IMR-90 (cell line): ENCODE data around the gene PPDPF. TPM values are rescaled to one million over a fixed set of nuclear protein-coding genes. Genes with fewer than 3 reads are reported as not detected.

ENCODE experiments used
- ATAC-seq: fragments of 200-7000 bp; cut with Tn5 transposase; 2 replicates; pipeline ENCODE4 v1.9.1; 2020; ENCODE audit warnings: low read depth, mild to moderate bottlenecking, moderate library complexity
- BruUV-seq: library from RNA; stranded (reverse); fragments of 400-500 nt; replicated peaks from 2 replicates; lab custom pipeline; 2021; lab: Mats Ljungman, UMichigan
- CTCF ChIA-PET: fragments of 300-600 bp; formaldehyde crosslinking; extraction: SDS; loops from one replicate; lab custom pipeline; 2021; ENCODE audit warnings: antibody characterized with exemption; lab: Yijun Ruan, JAX
- POLR2A ChIA-PET: fragments of 300-600 bp; sonication (Branson Sonifier 250); formaldehyde crosslinking; loops from one replicate; lab custom pipeline; 2022; ENCODE audit warnings: antibody characterized with exemption; ENCODE audit not compliant: unreplicated experiment; lab: Charles Lee
- DNase-seq: peaks from one replicate; pipeline ENCODE4 v3.0.0; 2013
- H2AFZ ChIP-seq: replicated peaks from 2 replicates; pipeline ENCODE3; 2013; ENCODE audit warnings: low read length, mild to moderate bottlenecking; ENCODE audit not compliant: poor library complexity
- H2AK5ac ChIP-seq: 2 replicates; pipeline ENCODE4 v1.6.1; 2013; ENCODE audit warnings: low read depth, low read length, inconsistent platforms
- H2AK9ac ChIP-seq: replicated peaks from 2 replicates; pipeline ENCODE3; 2013; ENCODE audit warnings: mild to moderate bottlenecking, low read depth, low read length, moderate library complexity; ENCODE audit not compliant: poor library complexity
- H2BK120ac ChIP-seq: 2 replicates; pipeline ENCODE4 v1.6.1; 2013; ENCODE audit warnings: low read depth, low read length, inconsistent platforms
- H2BK15ac ChIP-seq: 3 replicates; pipeline ENCODE4 v1.6.1; 2013; ENCODE audit warnings: low read depth, low read length, inconsistent platforms
- H2BK20ac ChIP-seq: 2 replicates; pipeline ENCODE4 v1.6.1; 2013; ENCODE audit warnings: low read depth, mild to moderate bottlenecking, inconsistent platforms, low read length, moderate library complexity
- H2BK5ac ChIP-seq: 2 replicates; pipeline ENCODE4 v1.6.1; 2013; ENCODE audit warnings: mild to moderate bottlenecking, low read depth, low read length, inconsistent platforms; ENCODE audit not compliant: poor library complexity, severe bottlenecking
- H3K14ac ChIP-seq: replicated peaks from 2 replicates; pipeline ENCODE4 v1.6.1; 2013; ENCODE audit warnings: low read depth, low read length, inconsistent platforms
- H3K18ac ChIP-seq: 2 replicates; pipeline ENCODE4 v1.6.1; 2013; ENCODE audit warnings: low read depth, low read length, control low read depth
- H3K23ac ChIP-seq: 2 replicates; pipeline ENCODE4 v1.6.1; 2013; ENCODE audit warnings: low read depth, low read length, inconsistent platforms
- H3K27ac ChIP-seq: 2 replicates; pipeline ENCODE4 v1.5.1; 2013; ENCODE audit warnings: mild to moderate bottlenecking, control low read depth, low read length; ENCODE audit not compliant: insufficient read depth
- H3K27me3 ChIP-seq: 2 replicates; pipeline ENCODE4 v1.6.1; 2013; ENCODE audit warnings: low read length; ENCODE audit not compliant: control insufficient read depth, insufficient read depth
- H3K36me3 ChIP-seq: 2 replicates; pipeline ENCODE4 v1.6.1; 2013; ENCODE audit warnings: low read length, mixed read lengths; ENCODE audit not compliant: control insufficient read depth, insufficient read depth
- H3K4ac ChIP-seq: 2 replicates; pipeline ENCODE4 v1.6.1; 2013; ENCODE audit warnings: low read depth, low read length, inconsistent platforms
- H3K4me1 ChIP-seq: 2 replicates; pipeline ENCODE4 v1.6.1; 2013; ENCODE audit warnings: low read length, mixed read lengths; ENCODE audit not compliant: control insufficient read depth, insufficient read depth
- H3K4me2 ChIP-seq: 2 replicates; pipeline ENCODE4 v1.6.1; 2013; ENCODE audit warnings: low read depth, mild to moderate bottlenecking, control low read depth, low read length, moderate library complexity
- H3K4me3 ChIP-seq: 2 replicates; pipeline ENCODE4 v1.5.1; 2013; ENCODE audit warnings: low read depth, mild to moderate bottlenecking, control low read depth, low read length, moderate library complexity; ENCODE audit not compliant: insufficient read depth
- H3K56ac ChIP-seq: 2 replicates; pipeline ENCODE4 v1.6.1; 2013; ENCODE audit warnings: low read length, inconsistent platforms; ENCODE audit not compliant: insufficient read depth; ENCODE audit errors: extremely low read depth
- H3K79me1 ChIP-seq, 2 experiments: 2 replicates each; pipeline ENCODE4 v1.6.1; 2013; ENCODE audit warnings: low read length in 2 of 2, inconsistent platforms in 1 of 2, low read depth in 1 of 2
- H3K9ac ChIP-seq: 2 replicates; pipeline ENCODE4 v1.6.1; 2013; ENCODE audit warnings: low read depth, low read length, control low read depth
- H3K9me1 ChIP-seq: 2 replicates; pipeline ENCODE4 v1.6.1; 2013; ENCODE audit warnings: low read length, inconsistent platforms; ENCODE audit not compliant: insufficient read depth
- H3K9me3 ChIP-seq: 2 replicates; pipeline ENCODE4 v1.6.1; 2013; ENCODE audit warnings: low read length; ENCODE audit not compliant: control insufficient read depth, insufficient read depth
- H4K20me1 ChIP-seq: 2 replicates; pipeline ENCODE4 v1.6.1; 2013; ENCODE audit warnings: low read length, inconsistent platforms; ENCODE audit not compliant: insufficient read depth
- H4K5ac ChIP-seq: 2 replicates; pipeline ENCODE4 v1.6.1; 2013; ENCODE audit warnings: mild to moderate bottlenecking, low read depth, low read length, control low read depth
- H4K8ac ChIP-seq, 2 experiments: 2 replicates each; pipeline ENCODE4 v1.6.1; 2013; ENCODE audit warnings: low read depth in 2 of 2, low read length in 2 of 2, control low read depth in 1 of 2, inconsistent platforms in 1 of 2
- H4K91ac ChIP-seq: 2 replicates; pipeline ENCODE4 v1.6.1; 2013; ENCODE audit warnings: low read depth, low read length, inconsistent platforms; ENCODE audit not compliant: insufficient read depth
- FOS ChIP-seq: fragments of 150-350 bp; IDR thresholded peaks from 2 replicates; pipeline ENCODE4 v1.6.1; 2016; ENCODE audit warnings: low read depth, low read length
- MAFK ChIP-seq: IDR thresholded peaks from 2 replicates; pipeline ENCODE4 v1.6.1; 2012; ENCODE audit warnings: low read depth, low read length, improper control_type of control experiment
- MAZ ChIP-seq: IDR thresholded peaks from 2 replicates; pipeline ENCODE4 v1.6.1; 2012; ENCODE audit warnings: low read depth, mild to moderate bottlenecking, low read length, improper control_type of control experiment, moderate library complexity, borderline replicate concordance
- RFX5 ChIP-seq: IDR thresholded peaks from 2 replicates; pipeline ENCODE4 v1.8.0; 2012; ENCODE audit warnings: low read depth, mild to moderate bottlenecking, low read length, moderate library complexity
- USF2 ChIP-seq: fragments of 150-350 bp; IDR thresholded peaks from 2 replicates; pipeline ENCODE4 v1.6.1; 2017; ENCODE audit warnings: mild to moderate bottlenecking, antibody characterized with exemption, low read length, low read depth
- WGBS, 2 experiments: methylation state at CpG; one replicate each; pipeline versions ENCODE4 v1.1.5 to v1.1.7; 2013; ENCODE audit warnings: missing lambda C conversion rate in 2 of 2; ENCODE audit not compliant: insufficient read length in 1 of 2; ENCODE audit errors: extremely low coverage in 2 of 2; 5-methylcytosine and 5-hydroxymethylcytosine counted together
- dilution Hi-C: fragments of 300-500 bp; cut with HindIII; formaldehyde crosslinking; loops from one replicate; pipeline ENCODE4 v1.14.3; 2018; ENCODE audit warnings: low sequenced_read_pairs; ENCODE audit not compliant: unreplicated experiment
- in situ Hi-C: fragments of 300-500 bp; cut with MboI; formaldehyde crosslinking; loops from 3 replicates; pipeline ENCODE4 v1.14.3; 2019; ENCODE audit warnings: low sequenced_read_pairs, inconsistent platforms, mixed read lengths
- intact Hi-C: fragments of 100-400 bp; cut with micrococcal nuclease; formaldehyde crosslinking; loops from 2 replicates; pipeline ENCODE4 v1.10.0; 2022
- polyA plus RNA-seq, 3 experiments: library from polyadenylated mRNA; depleted of rRNA; stranded (reverse); fragments of >200 nt; gene quantifications; 2 replicates each; pipeline ENCODE4 v1.2.3, GENCODE V29; 2012; ENCODE audit warnings: low replicate concordance in 1 of 3
- total RNA-seq: library from RNA; depleted of rRNA; stranded (reverse); fragments of >200 nt; gene quantifications from 2 replicates; pipeline ENCODE4 v1.2.3, GENCODE V29; 2012

The PPDPF gene
- total and polyA plus RNA-seq, 2 of the 4 experiments (the other 2 are of a cell fraction), result 12.9 to 171 TPM

DNA sequence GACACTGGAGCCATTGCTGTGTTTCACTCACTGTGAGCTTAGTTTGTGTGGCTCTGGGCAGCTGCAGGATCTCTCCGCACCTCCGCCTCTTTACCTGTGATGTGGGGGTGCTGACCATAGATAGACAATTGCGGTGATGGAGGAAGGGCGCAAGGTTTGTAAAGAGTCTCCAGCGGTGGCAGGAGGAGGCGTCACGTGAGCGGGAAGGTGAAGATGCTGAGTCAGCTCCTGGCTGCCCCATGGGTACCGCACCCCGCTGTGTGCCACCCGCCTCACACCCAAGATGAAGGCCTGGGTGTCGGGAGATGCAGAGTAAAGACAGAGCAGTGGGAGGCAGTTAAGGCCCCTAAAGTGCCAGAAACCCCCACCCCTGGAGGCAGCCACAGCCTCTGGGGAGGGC, 39.1 kb upstream of the PPDPF start:
- Histone ChIP-seq H2AK9ac (no peak overlapping the region), H3K9me1 (no peaks in the 10 kb centered on the region), H4K8ac (no peak overlapping the region), H3K9ac (no peak overlapping the region), H4K20me1 (no peaks in the 10 kb centered on the region; the same call in 1 of the 2 replicates), H3K79me1 (no peaks in the 10 kb centered on the region), H3K4ac (no peak overlapping the region), H3K14ac (no peak overlapping the region), H3K4me2 (no peak overlapping the region), H2AK5ac (no peak overlapping the region), H4K5ac (no peak overlapping the region), H3K23ac (no peak overlapping the region), H2BK20ac (no peak overlapping the region), H2BK120ac (no peak overlapping the region), H3K27me3 (peaks cover 50% of the 10 kb centered on the region), H3K56ac (no peak overlapping the region), H3K36me3 (no peaks in the 10 kb centered on the region), H3K18ac (no peak overlapping the region), H3K4me1 (no peaks in the 10 kb centered on the region), H2AFZ (no peak overlapping the region), H4K91ac (no peak overlapping the region), H3K9me3 (no peaks in the 10 kb centered on the region), H2BK5ac (no peak overlapping the region), H3K27ac (no peak overlapping the region), H2BK15ac (no peak overlapping the region), H3K4me3 (no peak overlapping the region)
- intact Hi-C loops (no loop called here), in situ Hi-C loops (no loop called here), dilution Hi-C loops (no loop called here)
- DNase-seq, result no peak
- no peak for ATAC-seq
- TF ChIP-seq MAFK (peak; percentile 74), FOS (no peak), RFX5 (no peak), MAZ (no peak), USF2 (no peak)
- POLR2A ChIA-PET, result no interaction called here
- CTCF ChIA-PET, result interaction anchor here (1.4 kb wide), 1 partner anchor 15 kb away, joined by 5 read pairs; no protein-coding TSS in a partner anchor
- WGBS, 2 experiments, result 68% methylated on average over 5 of the region's 12 CpGs; no CpG with 5 or more reads in 1 of the 2 experiments
- BruUV-seq, result no TSS peak
